DOHH2 (cell line): ENCODE results near the gene CABLES1.

Experiments used
- H3F3A ChIP-seq: fragments of 200-600 bp; sonication (generic), shearing (Covaris generic); 2 replicates; pipeline ENCODE4 v1.6.0; 2016; ENCODE audit warnings: antibody characterized with exemption, mild to moderate bottlenecking; ENCODE audit not compliant: control insufficient read depth, insufficient read depth
- H3K27ac ChIP-seq: fragments of 200-600 bp; sonication (generic); 2 replicates; pipeline ENCODE4 v1.5.1; 2014; ENCODE audit warnings: low read depth, mild to moderate bottlenecking, low read length, moderate library complexity
- H3K27me3 ChIP-seq: fragments of 200-600 bp; sonication (generic); 2 replicates; pipeline ENCODE4 v1.6.1; 2014; ENCODE audit warnings: mild to moderate bottlenecking, low read length, mixed read lengths; ENCODE audit not compliant: control insufficient read depth
- H3K36me3 ChIP-seq: fragments of 200-600 bp; sonication (generic); 2 replicates; pipeline ENCODE4 v1.6.1; 2014; ENCODE audit warnings: mild to moderate bottlenecking, low read length, moderate library complexity, mixed read lengths; ENCODE audit not compliant: control insufficient read depth
- H3K4me1 ChIP-seq: fragments of 200-600 bp; sonication (generic); 2 replicates; pipeline ENCODE4 v1.6.1; 2014; ENCODE audit warnings: mild to moderate bottlenecking, low read length, mixed read lengths; ENCODE audit not compliant: control insufficient read depth
- H3K4me2 ChIP-seq: fragments of 200-600 bp; sonication (generic); 2 replicates; pipeline ENCODE4 v1.6.0; 2014; ENCODE audit warnings: mild to moderate bottlenecking, low read length, moderate library complexity
- H3K4me3 ChIP-seq: fragments of 200-600 bp; sonication (generic); 2 replicates; pipeline ENCODE4 v1.5.1; 2014; ENCODE audit warnings: mild to moderate bottlenecking, low read length, mixed read lengths
- H3K79me2 ChIP-seq: fragments of 200-600 bp; sonication (generic); 2 replicates; pipeline ENCODE4 v1.6.1; 2014; ENCODE audit warnings: mild to moderate bottlenecking, low read length, mixed read lengths; ENCODE audit not compliant: control insufficient read depth
- H3K9me2 ChIP-seq: fragments of 200-600 bp; sonication (generic); replicated peaks from 2 replicates; pipeline ENCODE4 v1.6.1; 2014; ENCODE audit warnings: mild to moderate bottlenecking, low read length, mixed read lengths; ENCODE audit not compliant: control insufficient read depth
- H3K9me3 ChIP-seq: fragments of 200-600 bp; sonication (generic); 2 replicates; pipeline ENCODE4 v1.6.1; 2014; ENCODE audit warnings: antibody characterized with exemption, low read length, mixed read lengths; ENCODE audit not compliant: control insufficient read depth, insufficient read depth
- H4K20me1 ChIP-seq: fragments of 200-600 bp; sonication (generic); 2 replicates; pipeline ENCODE4 v1.6.0; 2014; ENCODE audit warnings: low read depth, mild to moderate bottlenecking, antibody characterized with exemption, low read length, moderate library complexity; ENCODE audit not compliant: control insufficient read depth, insufficient read depth
- EZH2phosphoT487 ChIP-seq: fragments of 200-600 bp; sonication (generic); IDR thresholded peaks from 2 replicates; pipeline ENCODE4 v1.6.1; 2017; ENCODE audit warnings: borderline replicate concordance, mild to moderate bottlenecking, antibody characterized with exemption, low read length, moderate library complexity, mixed read lengths
- TF ChIP-seq, protein P1 (sequence below): fragments of 200-600 bp; sonication (generic); IDR thresholded peaks from one replicate; pipeline ENCODE4 v1.5.1; 2014; ENCODE audit warnings: antibody characterized with exemption, mild to moderate bottlenecking, low read depth, low read length; ENCODE audit not compliant: poor library complexity, severe bottlenecking

CABLES1 gene

DNA sequence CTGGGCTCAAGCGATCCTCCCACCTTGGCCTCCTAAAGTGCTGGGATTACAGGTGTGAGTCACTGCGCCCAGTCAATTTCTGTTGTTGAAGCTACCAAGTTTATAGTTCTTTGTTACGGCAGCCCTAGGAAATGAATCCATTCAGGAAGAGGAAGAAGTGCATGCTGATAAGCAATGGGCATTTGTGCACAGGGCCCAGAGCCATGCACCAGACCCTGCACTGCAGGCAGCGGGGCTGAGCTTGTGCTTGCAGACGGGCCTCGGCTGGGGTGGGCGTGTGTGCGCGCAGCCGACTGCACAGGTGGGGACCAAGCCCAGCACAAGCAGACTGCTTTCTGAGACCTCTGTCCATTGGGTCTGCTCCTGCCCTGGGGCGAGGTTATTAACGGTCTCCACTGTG, 144.6 kb downstream of the CABLES1 start:
- Histone ChIP-seq H3K9me3 (peaks cover 4% of the 10 kb centered on the region; the same call in 1 of the 2 replicates), H3K4me3 (no peak overlapping the region), H3K27me3 (no peaks in the 10 kb centered on the region), H3K4me2 (no peak overlapping the region), H3K27ac (no peak overlapping the region), H3K9me2 (no peaks in the 10 kb centered on the region), H3F3A (no peaks in the 10 kb centered on the region), H3K79me2 (no peaks in the 10 kb centered on the region), H3K36me3 (no peaks in the 10 kb centered on the region), H3K4me1 (peaks cover 5% of the 10 kb centered on the region; the same call in 1 of the 2 replicates), H4K20me1 (no peaks in the 10 kb centered on the region)
- TF ChIP-seq, protein P1, sequence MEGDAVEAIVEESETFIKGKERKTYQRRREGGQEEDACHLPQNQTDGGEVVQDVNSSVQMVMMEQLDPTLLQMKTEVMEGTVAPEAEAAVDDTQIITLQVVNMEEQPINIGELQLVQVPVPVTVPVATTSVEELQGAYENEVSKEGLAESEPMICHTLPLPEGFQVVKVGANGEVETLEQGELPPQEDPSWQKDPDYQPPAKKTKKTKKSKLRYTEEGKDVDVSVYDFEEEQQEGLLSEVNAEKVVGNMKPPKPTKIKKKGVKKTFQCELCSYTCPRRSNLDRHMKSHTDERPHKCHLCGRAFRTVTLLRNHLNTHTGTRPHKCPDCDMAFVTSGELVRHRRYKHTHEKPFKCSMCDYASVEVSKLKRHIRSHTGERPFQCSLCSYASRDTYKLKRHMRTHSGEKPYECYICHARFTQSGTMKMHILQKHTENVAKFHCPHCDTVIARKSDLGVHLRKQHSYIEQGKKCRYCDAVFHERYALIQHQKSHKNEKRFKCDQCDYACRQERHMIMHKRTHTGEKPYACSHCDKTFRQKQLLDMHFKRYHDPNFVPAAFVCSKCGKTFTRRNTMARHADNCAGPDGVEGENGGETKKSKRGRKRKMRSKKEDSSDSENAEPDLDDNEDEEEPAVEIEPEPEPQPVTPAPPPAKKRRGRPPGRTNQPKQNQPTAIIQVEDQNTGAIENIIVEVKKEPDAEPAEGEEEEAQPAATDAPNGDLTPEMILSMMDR, result no peak
- TF ChIP-seq EZH2phosphoT487, result no peak

DNA sequence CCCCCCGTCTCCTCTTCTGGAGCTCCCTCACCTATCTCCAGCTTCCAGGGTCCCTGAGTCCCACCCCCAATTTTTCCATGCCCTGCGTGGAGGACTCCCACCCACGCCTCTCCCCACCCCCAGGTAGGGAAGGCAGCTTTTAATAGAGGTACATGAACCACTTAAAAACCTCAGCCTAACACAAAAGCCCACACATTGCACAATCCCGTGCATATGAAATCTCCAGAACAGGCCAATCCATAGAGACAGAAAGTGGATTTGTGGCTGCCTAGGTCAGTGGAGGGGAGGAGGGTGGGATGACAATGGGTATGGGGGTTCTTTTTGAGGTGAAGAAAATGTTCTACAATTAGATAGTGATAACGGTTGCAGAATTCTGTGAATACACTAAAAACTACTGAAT, 145.6 kb downstream of the CABLES1 start:
- TF ChIP-seq EZH2phosphoT487, result no peak
- TF ChIP-seq, protein P1, result no peak
- no peaks in the 10 kb centered on the region for H3K27me3 ChIP-seq
- peaks cover 5% of the 10 kb centered on the region; the same call in 1 of the 2 replicates for H3K4me1 ChIP-seq
- no peaks in the 10 kb centered on the region for H3K79me2 ChIP-seq
- peaks cover 4% of the 10 kb centered on the region; the same call in 1 of the 2 replicates for H3K9me3 ChIP-seq
- H3F3A ChIP-seq, result no peaks in the 10 kb centered on the region
- H3K27ac ChIP-seq, result no peak overlapping the region
- H3K4me3 ChIP-seq, result no peak overlapping the region
- no peak overlapping the region for H3K4me2 ChIP-seq
- no peaks in the 10 kb centered on the region for H3K9me2 ChIP-seq
- H3K36me3 ChIP-seq, result no peaks in the 10 kb centered on the region
- H4K20me1 ChIP-seq, result no peaks in the 10 kb centered on the region

DNA sequence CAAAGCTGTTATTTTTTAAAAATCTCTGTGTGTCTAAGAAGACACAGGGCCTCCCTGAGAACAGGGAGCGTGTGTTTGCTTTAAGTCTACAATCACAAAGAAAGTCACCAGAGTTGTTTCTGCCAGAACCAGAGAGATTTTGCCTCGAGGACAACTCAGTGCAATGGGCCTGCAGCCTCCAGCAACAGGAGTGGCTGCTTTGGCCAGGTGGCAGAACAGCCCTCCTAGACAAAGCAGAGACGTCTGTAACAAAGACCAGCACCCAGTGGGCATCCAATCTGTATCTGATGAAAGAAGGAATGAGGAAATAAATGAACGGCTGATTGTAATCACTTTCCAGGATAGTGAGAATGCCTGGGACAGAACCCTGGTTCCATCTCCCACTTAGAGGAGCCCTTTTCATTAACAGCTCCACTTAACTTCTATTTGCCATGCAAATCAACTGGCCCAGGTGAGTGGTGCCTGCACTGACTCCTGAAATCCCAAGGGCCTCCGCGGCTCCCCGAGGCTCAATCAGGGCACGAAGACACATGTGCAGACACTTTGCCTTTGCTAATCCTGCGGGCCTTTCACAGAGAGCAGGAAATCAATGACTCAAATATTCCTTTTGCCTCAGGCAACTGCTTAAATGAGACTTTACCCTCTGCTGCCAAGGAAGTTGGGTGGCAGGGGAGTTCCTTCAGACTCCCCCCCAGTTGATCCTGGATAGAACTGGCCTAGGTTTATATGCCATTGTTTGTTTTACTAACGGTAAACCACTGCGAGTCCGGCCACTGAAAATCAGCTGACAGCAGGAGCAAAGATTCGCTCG, 146.5 kb downstream of the CABLES1 start:
- H3K27me3 ChIP-seq, result no peaks in the 10 kb centered on the region
- no peak overlapping the region for H3K27ac ChIP-seq
- no peaks in the 10 kb centered on the region for H3K36me3 ChIP-seq
- no peaks in the 10 kb centered on the region for H3K79me2 ChIP-seq
- H3K9me3 ChIP-seq, result peaks cover 4% of the 10 kb centered on the region; the same call in 1 of the 2 replicates
- TF ChIP-seq EZH2phosphoT487, result no peak
- TF ChIP-seq, protein P1, result no peak
- H3K9me2 ChIP-seq, result no peaks in the 10 kb centered on the region
- no peaks in the 10 kb centered on the region for H4K20me1 ChIP-seq
- H3K4me3 ChIP-seq, result no peak overlapping the region
- H3K4me1 ChIP-seq, result peaks cover 5% of the 10 kb centered on the region; the same call in 1 of the 2 replicates
- H3K4me2 ChIP-seq, result no peak overlapping the region
- H3F3A ChIP-seq, result no peaks in the 10 kb centered on the region
